Endothelial cell of umbilical vein (primary cell): ENCODE data around the gene MRPL55. TPM values are rescaled to one million over a fixed set of nuclear protein-coding genes. Genes with fewer than 3 reads are reported as not detected.

ENCODE experiments used
- BruUV-seq: library from RNA; stranded (reverse); fragments of 400-500 nt; replicated peaks from 2 replicates; lab custom pipeline; 2021; lab: Mats Ljungman, UMichigan
- CTCF ChIA-PET: fragments of 300-600, 350-600 bp; sonication (Branson Sonifier 250); formaldehyde crosslinking; loops from one replicate; lab custom pipeline; 2021; ENCODE audit warnings: antibody characterized with exemption, inconsistent platforms; lab: Charles Lee
- POLR2A ChIA-PET: fragments of 300-600, 350-600 bp; sonication (Branson Sonifier 250); formaldehyde crosslinking; loops from one replicate; lab custom pipeline; 2021; ENCODE audit warnings: antibody characterized with exemption, inconsistent platforms; lab: Charles Lee
- DNase-seq: peaks from one replicate; pipeline ENCODE4 v3.0.0-alpha.2; 2011; ENCODE audit warnings: low read depth, low spot score
- FAIRE-seq: peaks from 2 replicates; lab custom pipeline; 2011; peaks lifted over from hg19 to GRCh38; lab: Jason Lieb, UNC
- H2AFZ ChIP-seq: 2 replicates; pipeline ENCODE4 v1.6.0; 2012; ENCODE audit warnings: low read depth, low read length, control low read depth, inconsistent platforms
- H3K27ac ChIP-seq: 2 replicates; pipeline ENCODE4 v1.5.1; 2011; ENCODE audit warnings: low read depth, mild to moderate bottlenecking, control low read depth, low read length, moderate library complexity; ENCODE audit not compliant: insufficient read depth
- H3K27me3 ChIP-seq, 2 experiments: 2 replicates each; pipeline versions ENCODE4 v1.6.0 to v1.6.1; 2011; ENCODE audit warnings: low read length in 2 of 2, mixed read lengths in 1 of 2; ENCODE audit not compliant: control insufficient read depth in 2 of 2, insufficient read depth in 2 of 2
- H3K36me3 ChIP-seq, 2 experiments: 2 replicates in 1 of 2; 3 replicates in 1 of 2; pipeline ENCODE4 v1.5.1; 2011; ENCODE audit warnings: low read length in 2 of 2, mild to moderate bottlenecking in 1 of 2, moderate library complexity in 1 of 2; ENCODE audit not compliant: control insufficient read depth in 2 of 2, insufficient read depth in 2 of 2; ENCODE audit errors: extremely low read depth in 1 of 2
- H3K4me1 ChIP-seq: 3 replicates; pipeline ENCODE4 v1.5.1; 2011; ENCODE audit warnings: mild to moderate bottlenecking, low read length; ENCODE audit not compliant: control insufficient read depth, insufficient read depth; ENCODE audit errors: extremely low read depth
- H3K4me2 ChIP-seq: 2 replicates; pipeline ENCODE4 v1.6.1; 2011; ENCODE audit warnings: low read length, control low read depth, mixed read lengths; ENCODE audit not compliant: insufficient read depth
- H3K4me3 ChIP-seq, 3 experiments: fragments of 200-600 bp in 1 of 3; sonication (generic), shearing (Covaris generic) in 1 of 3; replicated peaks in 1 of 3; 2 replicates each; pipeline ENCODE4 v1.5.1; 2011 to 2016; ENCODE audit warnings: control low read depth in 3 of 3, low read length in 3 of 3, mild to moderate bottlenecking in 2 of 3, inconsistent platforms in 1 of 3, low read depth in 1 of 3, moderate library complexity in 1 of 3; ENCODE audit not compliant: insufficient read depth in 1 of 3
- H3K79me2 ChIP-seq: 2 replicates; pipeline ENCODE4 v1.6.0; 2012; ENCODE audit warnings: low read length, inconsistent platforms; ENCODE audit not compliant: control insufficient read depth, insufficient read depth
- H3K9ac ChIP-seq: replicated peaks from 2 replicates; pipeline ENCODE3; 2011; ENCODE audit warnings: low read length, control low read depth; ENCODE audit not compliant: insufficient read depth; ENCODE audit errors: extremely low read depth
- H3K9me1 ChIP-seq: replicated peaks from 3 replicates; pipeline ENCODE4 v1.6.0; 2011; ENCODE audit warnings: mild to moderate bottlenecking, low read length; ENCODE audit not compliant: control insufficient read depth, insufficient read depth; ENCODE audit errors: extremely low read depth
- H3K9me3 ChIP-seq: replicated peaks from 2 replicates; pipeline ENCODE4 v1.5.1; 2012; ENCODE audit warnings: low read length, inconsistent platforms; ENCODE audit not compliant: control insufficient read depth, insufficient read depth
- H4K20me1 ChIP-seq: replicated peaks from 2 replicates; pipeline ENCODE3; 2011; ENCODE audit warnings: mild to moderate bottlenecking, low read length; ENCODE audit not compliant: control insufficient read depth, insufficient read depth; ENCODE audit errors: extremely low read depth
- EZH2 ChIP-seq: IDR thresholded peaks from 2 replicates; pipeline ENCODE4 v1.6.1; 2012; ENCODE audit warnings: borderline replicate concordance, low read depth, mild to moderate bottlenecking, moderate library complexity, low read length, inconsistent platforms; ENCODE audit not compliant: severe bottlenecking
- FOS ChIP-seq: IDR thresholded peaks from 2 replicates; pipeline ENCODE4 v1.6.1; 2011; ENCODE audit warnings: mild to moderate bottlenecking, low read length, moderate library complexity, borderline replicate concordance; ENCODE audit not compliant: insufficient read depth
- GATA2 ChIP-seq: IDR thresholded peaks from 2 replicates; pipeline ENCODE4 v1.7.0; 2011; ENCODE audit warnings: low read depth, mild to moderate bottlenecking, moderate library complexity, mixed read lengths, low read length; ENCODE audit not compliant: insufficient read length, insufficient read depth
- JUN ChIP-seq: IDR thresholded peaks from 2 replicates; pipeline ENCODE4 v1.6.1; 2011; ENCODE audit warnings: borderline replicate concordance, low read depth; ENCODE audit not compliant: insufficient read length, insufficient read depth
- MAX ChIP-seq: IDR thresholded peaks from 2 replicates; pipeline ENCODE4 v1.6.1; 2011; ENCODE audit not compliant: insufficient read depth, insufficient read length
- MYC ChIP-seq: IDR thresholded peaks from one replicate; pipeline ENCODE4 v1.6.1; 2011; ENCODE audit warnings: mild to moderate bottlenecking, low read depth, low read length
- POLR2A ChIP-seq: IDR thresholded peaks from 2 replicates; pipeline ENCODE4 v1.6.1; 2012; ENCODE audit warnings: low read depth, mild to moderate bottlenecking, control low read depth, low read length
- POLR2AphosphoS5 ChIP-seq: IDR thresholded peaks from 2 replicates; pipeline ENCODE4 v1.6.1; 2012; ENCODE audit warnings: low read depth, mild to moderate bottlenecking, control low read depth, low read length, moderate library complexity; ENCODE audit not compliant: insufficient read depth
- dilution Hi-C: fragments of 300-500 bp; cut with MboI; formaldehyde crosslinking; loops from one replicate; pipeline ENCODE4 v1.15.0; 2019; ENCODE audit warnings: low sequenced_read_pairs; ENCODE audit not compliant: extremely low pct_ligation_motif_present
- intact Hi-C: fragments of 100-400 bp; cut with micrococcal nuclease; formaldehyde crosslinking; loops from one replicate; pipeline ENCODE4 v1.10.0; 2022
- polyA plus RNA-seq, 4 experiments: library from polyadenylated mRNA; depleted of rRNA in 3 of 4; stranded (reverse) in 3 of 4; unstranded in 1 of 4; fragments of >200 nt; gene quantifications; 2 replicates each; pipeline versions ENCODE4 v1.2.1 to v1.2.3, GENCODE V29; 2011 to 2012; ENCODE audit warnings: missing spikeins in 1 of 4
- total RNA-seq: library from RNA; stranded (reverse); gene quantifications from 2 replicates; pipeline ENCODE4 v1.2.3, GENCODE V29; 2021
- TF ChIP-seq, protein P1 (sequence below), 2 donors: IDR thresholded peaks; 1 replicate in 1 of 2; 2 replicates in 1 of 2; pipeline ENCODE4 v1.5.1; 2011; ENCODE audit warnings: low read length in 2 of 2, mild to moderate bottlenecking in 2 of 2, moderate library complexity in 2 of 2, control low read depth in 1 of 2, inconsistent platforms in 1 of 2, low read depth in 1 of 2; ENCODE audit not compliant: insufficient read depth in 1 of 2; ENCODE audit errors: extremely low read depth in 1 of 2

MRPL55 gene
- total and polyA plus RNA-seq, 2 donors (not counting 3 experiments of a cell fraction or from before 2014, with no cell fraction given): 58.7 to 155 TPM

DNA sequence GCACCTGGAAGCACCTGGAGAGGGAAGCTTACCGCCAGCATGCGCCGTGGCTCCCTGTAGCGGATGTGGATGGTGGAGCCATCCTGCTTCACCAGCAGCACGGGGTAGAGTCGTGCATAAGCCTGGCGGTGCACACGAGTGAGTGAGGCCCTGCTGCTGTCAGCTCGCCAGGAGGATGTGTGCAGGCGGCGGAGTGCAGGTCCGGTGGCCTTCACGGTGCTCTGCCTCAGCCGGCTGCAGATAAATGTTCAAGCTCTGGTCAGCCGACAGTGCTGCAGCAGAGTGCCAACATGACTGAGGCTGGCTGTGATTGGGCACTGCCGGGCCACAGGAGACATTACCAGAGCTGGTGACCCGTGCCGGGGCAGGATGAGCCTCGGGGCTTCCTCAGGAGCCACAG, 1.5 kb downstream of the MRPL55 start:
- Histone ChIP-seq H4K20me1 (no peaks in the 10 kb centered on the region), H3K79me2 (peaks cover 13% of the 10 kb centered on the region), H2AFZ (no peak overlapping the region), H3K27ac (no peak overlapping the region), H3K4me2 (no peak overlapping the region), H3K4me3 (no peak overlapping the region), H3K9ac (no peak overlapping the region), H3K4me1 (peaks cover 17% of the 10 kb centered on the region), H3K9me1 (no peaks in the 10 kb centered on the region), H3K36me3 (peaks cover 0 to 8% of the 10 kb centered on the region in 2 experiments), H3K27me3 (no peaks in the 10 kb centered on the region), H3K9me3 (no peaks in the 10 kb centered on the region)
- CTCF ChIA-PET: no interaction called here
- dilution Hi-C loops: no loop called here
- DNase-seq (no peak), FAIRE-seq (no peak)
- POLR2A ChIA-PET: no interaction called here
- intact Hi-C loops: loop anchor here (5.0 kb wide), 1 partner anchor 350 kb away; a partner anchor contains a TSS
- no TSS peak for BruUV-seq
- TF ChIP-seq POLR2A (no peak), GATA2 (no peak), POLR2AphosphoS5 (no peak), EZH2 (no peak), FOS (no peak), MYC (no peak), JUN (no peak), MAX (no peak)
- TF ChIP-seq, protein P1, sequence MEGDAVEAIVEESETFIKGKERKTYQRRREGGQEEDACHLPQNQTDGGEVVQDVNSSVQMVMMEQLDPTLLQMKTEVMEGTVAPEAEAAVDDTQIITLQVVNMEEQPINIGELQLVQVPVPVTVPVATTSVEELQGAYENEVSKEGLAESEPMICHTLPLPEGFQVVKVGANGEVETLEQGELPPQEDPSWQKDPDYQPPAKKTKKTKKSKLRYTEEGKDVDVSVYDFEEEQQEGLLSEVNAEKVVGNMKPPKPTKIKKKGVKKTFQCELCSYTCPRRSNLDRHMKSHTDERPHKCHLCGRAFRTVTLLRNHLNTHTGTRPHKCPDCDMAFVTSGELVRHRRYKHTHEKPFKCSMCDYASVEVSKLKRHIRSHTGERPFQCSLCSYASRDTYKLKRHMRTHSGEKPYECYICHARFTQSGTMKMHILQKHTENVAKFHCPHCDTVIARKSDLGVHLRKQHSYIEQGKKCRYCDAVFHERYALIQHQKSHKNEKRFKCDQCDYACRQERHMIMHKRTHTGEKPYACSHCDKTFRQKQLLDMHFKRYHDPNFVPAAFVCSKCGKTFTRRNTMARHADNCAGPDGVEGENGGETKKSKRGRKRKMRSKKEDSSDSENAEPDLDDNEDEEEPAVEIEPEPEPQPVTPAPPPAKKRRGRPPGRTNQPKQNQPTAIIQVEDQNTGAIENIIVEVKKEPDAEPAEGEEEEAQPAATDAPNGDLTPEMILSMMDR (IDR thresholded peaks at IDR 0.05; ENCODE audit: extremely low read depth in 1 of 2, insufficient read depth in 1 of 2, low read depth in 1 of 2, low read length in 2 of 2): no peak
